Liver (tissue), 9 donors: ENCODE data around the gene ZXDA. TPM values are rescaled to one million over a fixed set of nuclear protein-coding genes. Genes with fewer than 3 reads are reported as not detected.

ENCODE experiments used
- DNase-seq: peaks from one replicate; pipeline ENCODE4 v3.0.0-alpha.2; 2017; ENCODE audit warnings: low spot score
- H3K27ac ChIP-seq, 2 donors: one replicate each; pipeline ENCODE4 v1.7.0; 2013; ENCODE audit warnings: inconsistent platforms in 2 of 2, low read length in 2 of 2, control low read depth in 1 of 2, low read depth in 1 of 2, mild to moderate bottlenecking in 1 of 2
- H3K27me3 ChIP-seq, 4 donors: one replicate each; pipeline versions ENCODE4 v1.6.1 to v1.7.0; 2013; ENCODE audit warnings: low read length in 3 of 4, inconsistent platforms in 1 of 4, mild to moderate bottlenecking in 1 of 4, moderate library complexity in 1 of 4; ENCODE audit not compliant: control insufficient read depth in 4 of 4, insufficient read depth in 4 of 4
- H3K36me3 ChIP-seq, 4 donors: one replicate each; pipeline versions ENCODE4 v1.6.1 to v1.7.0; 2013; ENCODE audit warnings: low read length in 3 of 4, mild to moderate bottlenecking in 3 of 4, low read depth in 1 of 4, moderate library complexity in 1 of 4; ENCODE audit not compliant: control insufficient read depth in 4 of 4, insufficient read depth in 3 of 4
- H3K4me1 ChIP-seq, 4 donors: one replicate each; pipeline versions ENCODE4 v1.6.1 to v1.7.0; 2013; ENCODE audit warnings: low read length in 3 of 4, mild to moderate bottlenecking in 3 of 4, moderate library complexity in 1 of 4; ENCODE audit not compliant: control insufficient read depth in 4 of 4, insufficient read depth in 4 of 4
- H3K4me3 ChIP-seq, 3 donors: one replicate each; pipeline versions ENCODE4 v1.6.1 to v1.7.0; 2013; ENCODE audit warnings: low read length in 3 of 3, control low read depth in 1 of 3, low read depth in 1 of 3, mild to moderate bottlenecking in 1 of 3
- H3K9ac ChIP-seq, 2 donors: one replicate each; pipeline ENCODE4 v1.7.0; 2013; ENCODE audit warnings: low read length in 2 of 2, mild to moderate bottlenecking in 2 of 2, moderate library complexity in 2 of 2, control low read depth in 1 of 2, low read depth in 1 of 2
- H3K9me3 ChIP-seq, 4 donors: one replicate each; pipeline versions ENCODE4 v1.6.1 to v1.7.0; 2013; ENCODE audit warnings: low read length in 3 of 4; ENCODE audit not compliant: control insufficient read depth in 4 of 4
- EGR1 ChIP-seq, 2 donors: IDR thresholded peaks; 2 replicates each; pipeline ENCODE4 v1.6.1; 2016 to 2018; ENCODE audit warnings: antibody characterized with exemption in 2 of 2, low read depth in 2 of 2
- FOXA1 ChIP-seq: IDR thresholded peaks from 2 replicates; pipeline ENCODE4 v1.6.1; 2016; ENCODE audit warnings: antibody characterized with exemption
- FOXA2 ChIP-seq: IDR thresholded peaks from 2 replicates; pipeline ENCODE4 v1.6.1; 2016; ENCODE audit warnings: antibody characterized with exemption
- GABPA ChIP-seq, 2 donors: IDR thresholded peaks in 1 of 2; conservative IDR thresholded peaks in 1 of 2; 2 replicates each; pipeline ENCODE4 v1.6.1; 2016; ENCODE audit warnings: antibody characterized with exemption in 2 of 2, mild to moderate bottlenecking in 1 of 2, moderate library complexity in 1 of 2
- HNF4A ChIP-seq, 2 donors: conservative IDR thresholded peaks; 2 replicates each; pipeline ENCODE4 v1.6.1; 2016; ENCODE audit warnings: antibody characterized with exemption in 2 of 2, mild to moderate bottlenecking in 2 of 2
- HNF4G ChIP-seq: IDR thresholded peaks from 2 replicates; pipeline ENCODE4 v1.6.1; 2016; ENCODE audit warnings: antibody characterized with exemption
- JUND ChIP-seq, 2 donors: IDR thresholded peaks; 2 replicates each; pipeline ENCODE4 v1.6.1; 2016; ENCODE audit warnings: antibody characterized with exemption in 2 of 2
- NR2F2 ChIP-seq: IDR thresholded peaks from 2 replicates; pipeline ENCODE4 v1.6.1; 2016; ENCODE audit warnings: antibody characterized with exemption
- RAD21 ChIP-seq, 2 donors: IDR thresholded peaks; 2 replicates each; pipeline ENCODE4 v1.6.1; 2016; ENCODE audit warnings: antibody characterized with exemption in 2 of 2, mild to moderate bottlenecking in 2 of 2
- RXRA ChIP-seq, 2 donors: IDR thresholded peaks; 2 replicates each; pipeline ENCODE4 v1.6.1; 2017 to 2018; ENCODE audit warnings: antibody characterized with exemption in 2 of 2, mild to moderate bottlenecking in 1 of 2
- SP1 ChIP-seq: IDR thresholded peaks from 2 replicates; pipeline ENCODE4 v1.6.1; 2018; ENCODE audit warnings: antibody characterized with exemption, mild to moderate bottlenecking
- TAF1 ChIP-seq: conservative IDR thresholded peaks from 2 replicates; pipeline ENCODE4 v1.6.1; 2016; ENCODE audit warnings: antibody characterized with exemption, mild to moderate bottlenecking
- YY1 ChIP-seq: IDR thresholded peaks from 2 replicates; pipeline ENCODE4 v1.6.1; 2016; ENCODE audit warnings: antibody characterized with exemption, mild to moderate bottlenecking
- WGBS: extraction: QIAGEN DNeasy Blood & Tissue Kit; methylation state at CpG from one replicate; pipeline ENCODE4 v1.1.7; 2013; 5-methylcytosine and 5-hydroxymethylcytosine counted together
- polyA plus RNA-seq, 2 donors: library from polyadenylated mRNA; stranded (reverse) in 1 of 2; unstranded in 1 of 2; fragments of 200-250 nt in 1 of 2; fragments of >200 nt in 1 of 2; fragmentation: Nextera tagmentation in 1 of 2; extraction: Ambion mirVana in 1 of 2; gene quantifications; one replicate each; pipeline versions ENCODE4 v1.2.1 to v1.2.3, GENCODE V29; 2013 to 2015
- total RNA-seq, 2 donors: library from RNA; depleted of rRNA; stranded (reverse); fragments of >200 nt; gene quantifications; one replicate each; pipeline ENCODE4 v1.2.3, GENCODE V29; 2014
- TF ChIP-seq, protein P1 (sequence below): IDR thresholded peaks from 2 replicates; pipeline ENCODE4 v1.6.1; 2016; ENCODE audit warnings: antibody characterized with exemption
- TF ChIP-seq, protein P2 (sequence below): IDR thresholded peaks from 2 replicates; pipeline ENCODE4 v1.6.1; 2016; ENCODE audit warnings: antibody characterized with exemption
- TF ChIP-seq, protein P3 (sequence below): IDR thresholded peaks from 2 replicates; pipeline ENCODE4 v1.6.1; 2016; ENCODE audit warnings: antibody characterized with exemption, mild to moderate bottlenecking
- TF ChIP-seq, protein P4 (sequence below): fragments of 150-350 bp; IDR thresholded peaks from 2 replicates; pipeline ENCODE4 v1.5.1; 2017; ENCODE audit warnings: improper control_type of control experiment, low read depth, low read length; ENCODE audit not compliant: missing input control
- TF ChIP-seq, protein P5 (sequence below): IDR thresholded peaks from 2 replicates; pipeline ENCODE4 v1.6.1; 2016; ENCODE audit warnings: antibody characterized with exemption
- donor health status: healthy.
- donor health status: healthy.
- donor health status: healthy.
- donor health status: healthy.
- donor health status: healthy.

The ZXDA gene
- total and polyA plus RNA-seq, 4 donors, result 0.31 to 3.3 (median 1.4) TPM

DNA sequence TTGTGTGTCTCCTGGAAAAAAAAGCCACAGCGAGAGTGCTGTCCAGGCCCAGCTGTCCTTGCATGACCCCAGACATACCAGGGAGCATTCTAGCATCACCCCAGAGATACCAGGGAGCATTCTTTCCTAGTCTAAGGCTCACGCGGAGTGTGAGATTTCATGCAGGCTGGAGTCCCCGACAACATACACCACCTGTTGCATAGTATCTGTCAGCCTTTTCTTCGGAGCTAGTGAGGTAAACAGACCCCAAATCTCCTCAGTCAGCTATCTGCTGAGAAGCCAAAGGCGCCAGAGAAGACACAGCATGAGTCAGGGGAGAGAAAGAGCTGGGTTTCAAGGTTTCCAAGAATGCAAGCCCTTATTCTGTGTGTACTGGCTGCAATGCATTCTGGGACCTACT, 23.1 kb upstream of the ZXDA start (continued):
- TF ChIP-seq FOXA1, result no peak
- TF ChIP-seq NR2F2, result no peak
- no peak for TF ChIP-seq JUND (IDR thresholded peaks at IDR 0.05)

DNA sequence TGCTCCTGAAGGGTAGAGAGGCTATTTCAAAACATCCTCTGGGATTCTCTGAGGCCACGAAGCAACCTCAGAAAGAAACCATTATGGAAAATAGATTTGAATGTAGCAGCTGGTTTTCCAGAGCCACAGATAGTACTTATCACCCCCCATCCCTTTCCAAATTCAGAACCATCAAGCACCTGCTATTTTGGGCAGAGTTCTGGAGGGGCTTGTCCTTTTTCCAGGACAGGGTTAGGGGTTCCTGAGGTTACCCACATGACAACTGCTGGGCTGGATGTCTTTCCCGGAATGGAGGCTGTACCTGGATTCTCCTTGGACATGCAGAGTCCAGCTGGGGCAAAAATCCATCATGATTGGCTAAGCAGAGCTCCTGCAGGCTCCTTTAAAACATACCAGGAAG, 22.0 kb upstream of the ZXDA start:
- 34% methylated on average over 2 of the region's 2 CpGs for WGBS
- no peaks in the 10 kb centered on the region for H3K27me3 ChIP-seq
- H3K9ac ChIP-seq, result no peak overlapping the region
- no peak overlapping the region for H3K4me3 ChIP-seq
- no peaks in the 10 kb centered on the region for H3K36me3 ChIP-seq
- no peak overlapping the region for H3K27ac ChIP-seq
- no peak for DNase-seq
- TF ChIP-seq YY1 (no peak), SP1 (no peak), EGR1 (IDR thresholded peaks at IDR 0.05; ENCODE audit: low read depth in 2 of 2) (no peak), JUND (IDR thresholded peaks at IDR 0.05) (no peak), HNF4G (no peak), RXRA (IDR thresholded peaks at IDR 0.05) (no peak), FOXA2 (no peak), RAD21 (IDR thresholded peaks at IDR 0.05) (no peak), TAF1 (no peak), GABPA (IDR thresholded peaks at IDR 0.05 in 1 of 2, conservative IDR thresholded peaks at IDR 0.05 in 1 of 2) (no peak), NR2F2 (no peak), FOXA1 (no peak), HNF4A (conservative IDR thresholded peaks at IDR 0.05) (no peak)
- TF ChIP-seq, protein P1, sequence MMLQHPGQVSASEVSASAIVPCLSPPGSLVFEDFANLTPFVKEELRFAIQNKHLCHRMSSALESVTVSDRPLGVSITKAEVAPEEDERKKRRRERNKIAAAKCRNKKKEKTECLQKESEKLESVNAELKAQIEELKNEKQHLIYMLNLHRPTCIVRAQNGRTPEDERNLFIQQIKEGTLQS, result no peak
- TF ChIP-seq, protein P2, sequence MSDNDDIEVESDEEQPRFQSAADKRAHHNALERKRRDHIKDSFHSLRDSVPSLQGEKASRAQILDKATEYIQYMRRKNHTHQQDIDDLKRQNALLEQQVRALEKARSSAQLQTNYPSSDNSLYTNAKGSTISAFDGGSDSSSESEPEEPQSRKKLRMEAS, result no peak
- TF ChIP-seq, protein P3, sequence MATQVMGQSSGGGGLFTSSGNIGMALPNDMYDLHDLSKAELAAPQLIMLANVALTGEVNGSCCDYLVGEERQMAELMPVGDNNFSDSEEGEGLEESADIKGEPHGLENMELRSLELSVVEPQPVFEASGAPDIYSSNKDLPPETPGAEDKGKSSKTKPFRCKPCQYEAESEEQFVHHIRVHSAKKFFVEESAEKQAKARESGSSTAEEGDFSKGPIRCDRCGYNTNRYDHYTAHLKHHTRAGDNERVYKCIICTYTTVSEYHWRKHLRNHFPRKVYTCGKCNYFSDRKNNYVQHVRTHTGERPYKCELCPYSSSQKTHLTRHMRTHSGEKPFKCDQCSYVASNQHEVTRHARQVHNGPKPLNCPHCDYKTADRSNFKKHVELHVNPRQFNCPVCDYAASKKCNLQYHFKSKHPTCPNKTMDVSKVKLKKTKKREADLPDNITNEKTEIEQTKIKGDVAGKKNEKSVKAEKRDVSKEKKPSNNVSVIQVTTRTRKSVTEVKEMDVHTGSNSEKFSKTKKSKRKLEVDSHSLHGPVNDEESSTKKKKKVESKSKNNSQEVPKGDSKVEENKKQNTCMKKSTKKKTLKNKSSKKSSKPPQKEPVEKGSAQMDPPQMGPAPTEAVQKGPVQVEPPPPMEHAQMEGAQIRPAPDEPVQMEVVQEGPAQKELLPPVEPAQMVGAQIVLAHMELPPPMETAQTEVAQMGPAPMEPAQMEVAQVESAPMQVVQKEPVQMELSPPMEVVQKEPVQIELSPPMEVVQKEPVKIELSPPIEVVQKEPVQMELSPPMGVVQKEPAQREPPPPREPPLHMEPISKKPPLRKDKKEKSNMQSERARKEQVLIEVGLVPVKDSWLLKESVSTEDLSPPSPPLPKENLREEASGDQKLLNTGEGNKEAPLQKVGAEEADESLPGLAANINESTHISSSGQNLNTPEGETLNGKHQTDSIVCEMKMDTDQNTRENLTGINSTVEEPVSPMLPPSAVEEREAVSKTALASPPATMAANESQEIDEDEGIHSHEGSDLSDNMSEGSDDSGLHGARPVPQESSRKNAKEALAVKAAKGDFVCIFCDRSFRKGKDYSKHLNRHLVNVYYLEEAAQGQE, result no peak
- TF ChIP-seq, protein P4, sequence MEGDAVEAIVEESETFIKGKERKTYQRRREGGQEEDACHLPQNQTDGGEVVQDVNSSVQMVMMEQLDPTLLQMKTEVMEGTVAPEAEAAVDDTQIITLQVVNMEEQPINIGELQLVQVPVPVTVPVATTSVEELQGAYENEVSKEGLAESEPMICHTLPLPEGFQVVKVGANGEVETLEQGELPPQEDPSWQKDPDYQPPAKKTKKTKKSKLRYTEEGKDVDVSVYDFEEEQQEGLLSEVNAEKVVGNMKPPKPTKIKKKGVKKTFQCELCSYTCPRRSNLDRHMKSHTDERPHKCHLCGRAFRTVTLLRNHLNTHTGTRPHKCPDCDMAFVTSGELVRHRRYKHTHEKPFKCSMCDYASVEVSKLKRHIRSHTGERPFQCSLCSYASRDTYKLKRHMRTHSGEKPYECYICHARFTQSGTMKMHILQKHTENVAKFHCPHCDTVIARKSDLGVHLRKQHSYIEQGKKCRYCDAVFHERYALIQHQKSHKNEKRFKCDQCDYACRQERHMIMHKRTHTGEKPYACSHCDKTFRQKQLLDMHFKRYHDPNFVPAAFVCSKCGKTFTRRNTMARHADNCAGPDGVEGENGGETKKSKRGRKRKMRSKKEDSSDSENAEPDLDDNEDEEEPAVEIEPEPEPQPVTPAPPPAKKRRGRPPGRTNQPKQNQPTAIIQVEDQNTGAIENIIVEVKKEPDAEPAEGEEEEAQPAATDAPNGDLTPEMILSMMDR, result no peak
- TF ChIP-seq, protein P5, sequence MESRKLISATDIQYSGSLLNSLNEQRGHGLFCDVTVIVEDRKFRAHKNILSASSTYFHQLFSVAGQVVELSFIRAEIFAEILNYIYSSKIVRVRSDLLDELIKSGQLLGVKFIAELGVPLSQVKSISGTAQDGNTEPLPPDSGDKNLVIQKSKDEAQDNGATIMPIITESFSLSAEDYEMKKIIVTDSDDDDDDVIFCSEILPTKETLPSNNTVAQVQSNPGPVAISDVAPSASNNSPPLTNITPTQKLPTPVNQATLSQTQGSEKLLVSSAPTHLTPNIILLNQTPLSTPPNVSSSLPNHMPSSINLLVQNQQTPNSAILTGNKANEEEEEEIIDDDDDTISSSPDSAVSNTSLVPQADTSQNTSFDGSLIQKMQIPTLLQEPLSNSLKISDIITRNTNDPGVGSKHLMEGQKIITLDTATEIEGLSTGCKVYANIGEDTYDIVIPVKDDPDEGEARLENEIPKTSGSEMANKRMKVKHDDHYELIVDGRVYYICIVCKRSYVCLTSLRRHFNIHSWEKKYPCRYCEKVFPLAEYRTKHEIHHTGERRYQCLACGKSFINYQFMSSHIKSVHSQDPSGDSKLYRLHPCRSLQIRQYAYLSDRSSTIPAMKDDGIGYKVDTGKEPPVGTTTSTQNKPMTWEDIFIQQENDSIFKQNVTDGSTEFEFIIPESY, result no peak
- H3K4me1 ChIP-seq, result no peaks in the 10 kb centered on the region
- no peaks in the 10 kb centered on the region for H3K9me3 ChIP-seq
